Dendritic cell treated with granulocyte-macrophage colony-stimulating factor and Interleukin-4, amounts not matched to agents 40 ng/mL and 50 ng/mL, for 4 days (primary cell): ENCODE measurements around the gene SULT1C2.

Experiments
- H3K27ac Mint-ChIP-seq: one replicate; pipeline ENCODE4 v1.8.0; 2022; ENCODE audit warnings: mild to moderate bottlenecking, mixed read lengths
- H3K27me3 Mint-ChIP-seq: one replicate; pipeline ENCODE4 v1.8.0; 2022; ENCODE audit warnings: mild to moderate bottlenecking, mixed read lengths
- H3K36me3 Mint-ChIP-seq: one replicate; pipeline ENCODE4 v1.8.0; 2022; ENCODE audit warnings: low read depth, mixed read lengths
- H3K4me1 Mint-ChIP-seq: one replicate; pipeline ENCODE4 v1.8.0; 2022; ENCODE audit warnings: low read depth, mixed read lengths
- H3K4me3 Mint-ChIP-seq: one replicate; pipeline ENCODE4 v1.8.0; 2022; ENCODE audit warnings: mild to moderate bottlenecking, moderate library complexity, mixed read lengths
- H3K9me3 Mint-ChIP-seq: one replicate; pipeline ENCODE4 v1.8.0; 2022; ENCODE audit warnings: mixed read lengths
- intact Hi-C: fragments of 100-400 bp; cut with micrococcal nuclease; formaldehyde crosslinking; loops from one replicate; pipeline ENCODE4 v1.15.0; 2022

Gene SULT1C2

GRCh38 chr2:108288534-108289106, at the start of gene SULT1C2:
Gene SULT1C2 (plus strand): TSS chr2:108288895. CDS start chr2:108293668, 4,773 bp downstream.
- intact Hi-C loops = no loop called here
- H3K27ac Mint-ChIP-seq = no peak within 1 kb of the TSS
- no peaks in the 10 kb centered on the region for H3K36me3 Mint-ChIP-seq
- no peaks in the 10 kb centered on the region for H3K4me1 Mint-ChIP-seq
- no peaks in the 10 kb centered on the region for H3K9me3 Mint-ChIP-seq
- H3K4me3 Mint-ChIP-seq = no peak within 1 kb of the TSS
- no peaks in the 10 kb centered on the region for H3K27me3 Mint-ChIP-seq

DNA sequence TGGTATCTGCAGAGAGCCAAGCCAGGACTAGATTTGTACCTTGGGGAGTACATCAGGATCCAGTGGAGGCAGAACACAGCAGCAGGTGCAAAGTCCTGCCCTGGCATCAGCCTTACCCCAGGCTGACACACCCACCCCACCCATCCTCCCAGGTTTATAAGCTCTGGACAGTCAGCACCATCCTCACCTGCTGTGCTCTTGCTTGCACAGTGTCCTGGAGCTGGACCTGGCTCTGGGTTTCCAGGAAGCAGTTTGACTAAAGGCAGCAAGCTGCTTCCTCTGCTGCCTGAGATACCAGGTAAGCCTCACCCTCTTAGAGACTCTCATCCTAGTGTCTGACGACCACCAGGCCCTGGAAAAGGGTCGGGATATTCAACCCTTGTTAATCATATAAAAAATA, 48.9 kb upstream of the SULT1C2 start, which contains the start of gene SULT1C3:
Gene SULT1C3, plus strand, starts transcription at position 183 of the 400 bp plus-strand sequence. CDS start 7,227 bp downstream, outside the sequence.
- Mint-ChIP-seq H3K27ac (no peak within 1 kb of the TSS), H3K4me1 (no peaks in the 10 kb centered on the region), H3K27me3 (no peaks in the 10 kb centered on the region), H3K36me3 (no peaks in the 10 kb centered on the region), H3K9me3 (peaks cover 17% of the 10 kb centered on the region), H3K4me3 (no peak within 1 kb of the TSS)
- intact Hi-C loops = no loop called here

- intact Hi-C loops = no loop called here
- Mint-ChIP-seq H3K4me3 (no peak overlapping the region), H3K27ac (no peak overlapping the region), H3K4me1 (no peaks in the 10 kb centered on the region), H3K36me3 (no peaks in the 10 kb centered on the region), H3K27me3 (no peaks in the 10 kb centered on the region), H3K9me3 (peaks cover 17% of the 10 kb centered on the region)
Observed at GRCh38 chr2:108240966-108241365, 47.7 kb upstream of the SULT1C2 start.

DNA sequence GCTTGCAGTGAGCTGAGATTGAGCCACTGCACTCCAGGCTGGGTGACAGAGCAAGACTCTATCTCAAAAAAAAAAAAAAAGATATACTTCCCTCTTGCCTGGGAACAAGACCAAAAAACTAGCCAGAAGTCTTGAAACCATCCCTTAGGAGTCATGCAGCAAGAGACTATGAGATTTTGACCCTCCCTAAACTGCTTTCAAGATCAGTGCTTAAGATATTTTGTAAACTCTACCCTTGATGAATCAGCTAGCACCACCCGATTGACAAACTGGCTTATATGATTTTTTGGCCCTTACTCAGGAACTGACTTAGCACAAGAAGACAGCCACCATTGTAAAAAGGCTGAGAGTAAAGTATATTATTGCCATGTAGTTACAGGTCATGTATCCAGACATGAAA, 45.1 kb upstream of the SULT1C2 start:
- no peaks in the 10 kb centered on the region for H3K36me3 Mint-ChIP-seq
- H3K4me3 Mint-ChIP-seq = no peak overlapping the region
- H3K27ac Mint-ChIP-seq = no peak overlapping the region
- H3K4me1 Mint-ChIP-seq = no peaks in the 10 kb centered on the region
- H3K27me3 Mint-ChIP-seq = no peaks in the 10 kb centered on the region
- intact Hi-C loops = no loop called here
- H3K9me3 Mint-ChIP-seq = peaks cover 2% of the 10 kb centered on the region

DNA sequence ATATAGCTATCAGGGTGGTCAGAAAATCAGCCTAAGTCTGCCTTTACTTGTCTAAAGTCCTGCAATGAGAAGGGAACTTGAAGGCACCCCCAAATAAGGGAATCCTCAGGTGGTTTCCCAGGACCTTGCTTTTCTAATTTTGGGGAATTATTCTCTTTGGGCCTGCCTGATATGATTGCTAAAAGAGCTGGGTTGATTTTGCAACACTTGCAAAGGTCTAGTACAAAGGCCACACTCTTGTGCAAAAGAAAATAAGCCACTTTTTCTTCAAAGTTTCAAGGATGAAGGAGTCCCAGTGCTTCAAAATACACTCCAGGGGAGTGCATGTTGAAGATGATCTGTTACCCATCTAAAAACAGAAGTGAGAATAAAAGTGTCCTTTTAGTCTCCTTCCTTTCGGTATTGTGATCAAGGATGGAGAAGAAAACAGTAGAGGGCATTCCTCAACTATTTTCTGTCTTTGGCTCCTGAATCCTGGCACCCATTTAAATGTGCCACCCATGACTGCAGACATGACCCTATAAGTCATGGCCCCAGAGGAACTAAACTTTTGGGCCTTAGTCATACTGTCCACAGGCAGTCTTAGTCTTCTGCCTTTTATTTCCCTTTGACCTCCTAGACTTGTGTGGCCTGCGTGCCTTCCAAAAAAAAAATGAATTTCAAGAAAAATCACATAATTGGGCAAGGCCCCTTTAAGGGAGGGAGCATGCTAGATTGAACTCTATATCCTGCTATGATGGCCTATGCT, 43.9 kb upstream of the SULT1C2 start:
- intact Hi-C loops = no loop called here
- Mint-ChIP-seq H3K27me3 (no peaks in the 10 kb centered on the region), H3K4me1 (no peaks in the 10 kb centered on the region), H3K27ac (no peak overlapping the region), H3K4me3 (no peak overlapping the region), H3K9me3 (no peaks in the 10 kb centered on the region), H3K36me3 (no peaks in the 10 kb centered on the region)

GRCh38 chr2:108253106-108253505, 35.6 kb upstream of the SULT1C2 start:
- H3K27me3 Mint-ChIP-seq = peaks cover 7% of the 10 kb centered on the region
- no peaks in the 10 kb centered on the region for H3K9me3 Mint-ChIP-seq
- no peaks in the 10 kb centered on the region for H3K36me3 Mint-ChIP-seq
- H3K4me3 Mint-ChIP-seq = no peak overlapping the region
- H3K4me1 Mint-ChIP-seq = no peaks in the 10 kb centered on the region
- intact Hi-C loops = no loop called here
- H3K27ac Mint-ChIP-seq = no peak overlapping the region

- Mint-ChIP-seq H3K4me3 (no peak overlapping the region), H3K9me3 (no peaks in the 10 kb centered on the region), H3K27ac (no peak overlapping the region), H3K4me1 (no peaks in the 10 kb centered on the region), H3K27me3 (peaks cover 3% of the 10 kb centered on the region), H3K36me3 (no peaks in the 10 kb centered on the region)
- intact Hi-C loops = no loop called here
Observed at GRCh38 chr2:108257757-108258331, 30.9 kb upstream of the SULT1C2 start.

- no peaks in the 10 kb centered on the region for H3K4me1 Mint-ChIP-seq
- H3K4me3 Mint-ChIP-seq = no peak overlapping the region
- no peaks in the 10 kb centered on the region for H3K27me3 Mint-ChIP-seq
- no peak overlapping the region for H3K27ac Mint-ChIP-seq
- H3K9me3 Mint-ChIP-seq = no peaks in the 10 kb centered on the region
- intact Hi-C loops = no loop called here
- no peaks in the 10 kb centered on the region for H3K36me3 Mint-ChIP-seq
Observed at GRCh38 chr2:108260773-108261172, 27.9 kb upstream of the SULT1C2 start.

DNA sequence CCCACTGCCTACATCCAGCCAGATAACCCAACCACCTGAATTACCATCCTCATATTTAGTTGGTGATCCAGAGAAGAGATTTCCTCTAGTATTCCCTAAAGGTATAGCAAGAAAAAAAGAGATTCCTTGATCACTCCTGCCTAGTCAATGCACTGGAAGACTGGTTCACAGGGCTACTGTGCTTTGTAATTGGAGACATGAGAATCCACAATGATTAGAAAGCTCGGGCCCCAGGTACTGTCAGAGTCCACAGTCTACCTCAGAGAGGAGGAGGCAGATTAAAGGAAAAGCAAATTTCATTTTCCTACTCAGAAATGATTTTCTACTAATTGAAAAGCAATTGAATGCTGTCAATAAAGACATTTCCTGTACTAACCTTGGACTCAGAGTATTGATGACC, 26.7 kb upstream of the SULT1C2 start:
- Mint-ChIP-seq H3K36me3 (no peaks in the 10 kb centered on the region), H3K27ac (no peak overlapping the region), H3K27me3 (no peaks in the 10 kb centered on the region), H3K4me3 (no peak overlapping the region), H3K9me3 (no peaks in the 10 kb centered on the region), H3K4me1 (peaks cover 3% of the 10 kb centered on the region)
- intact Hi-C loops = no loop called here

- H3K9me3 Mint-ChIP-seq = no peaks in the 10 kb centered on the region
- intact Hi-C loops = no loop called here
- H3K36me3 Mint-ChIP-seq = no peaks in the 10 kb centered on the region
- peaks cover 9% of the 10 kb centered on the region for H3K4me1 Mint-ChIP-seq
- H3K4me3 Mint-ChIP-seq = no peak overlapping the region
- H3K27ac Mint-ChIP-seq = no peak overlapping the region
- H3K27me3 Mint-ChIP-seq = no peaks in the 10 kb centered on the region
Observed at GRCh38 chr2:108263401-108263800, 25.3 kb upstream of the SULT1C2 start.

- intact Hi-C loops = no loop called here
- Mint-ChIP-seq H3K36me3 (no peaks in the 10 kb centered on the region), H3K9me3 (no peaks in the 10 kb centered on the region), H3K4me3 (no peak overlapping the region), H3K4me1 (peaks cover 9% of the 10 kb centered on the region), H3K27me3 (no peaks in the 10 kb centered on the region), H3K27ac (no peak overlapping the region)
Observed at GRCh38 chr2:108266218-108266617, 22.5 kb upstream of the SULT1C2 start.

- intact Hi-C loops = no loop called here
- Mint-ChIP-seq H3K4me1 (peaks cover 9% of the 10 kb centered on the region), H3K36me3 (no peaks in the 10 kb centered on the region), H3K27me3 (no peaks in the 10 kb centered on the region), H3K4me3 (no peak overlapping the region), H3K27ac (no peak overlapping the region), H3K9me3 (no peaks in the 10 kb centered on the region)
Observed at GRCh38 chr2:108267101-108267500, 21.6 kb upstream of the SULT1C2 start.

- Mint-ChIP-seq H3K4me1 (peaks cover 9% of the 10 kb centered on the region), H3K27me3 (no peaks in the 10 kb centered on the region), H3K27ac (no peak overlapping the region), H3K36me3 (no peaks in the 10 kb centered on the region), H3K9me3 (no peaks in the 10 kb centered on the region), H3K4me3 (no peak overlapping the region)
- intact Hi-C loops = no loop called here
Observed at GRCh38 chr2:108268001-108268400, 20.7 kb upstream of the SULT1C2 start.

GRCh38 chr2:108270346-108270745, 18.3 kb upstream of the SULT1C2 start:
- intact Hi-C loops = no loop called here
- H3K27ac Mint-ChIP-seq = no peak overlapping the region

More at GRCh38 chr2:108270346-108270745, 18.3 kb upstream of the SULT1C2 start:
- Mint-ChIP-seq H3K27me3 (no peaks in the 10 kb centered on the region), H3K36me3 (no peaks in the 10 kb centered on the region), H3K4me1 (peaks cover 9% of the 10 kb centered on the region), H3K4me3 (no peak overlapping the region), H3K9me3 (no peaks in the 10 kb centered on the region)
